ENCODE data around the gene NUMB.

GRCh38 chr14:73263606-73264005 lies 194.7 kb downstream of the NUMB start:
- TF ChIP-seq POLR2A (IDR thresholded peaks at IDR 0.05; ENCODE audit: low read length): no peak
- no peak for TF ChIP-seq GATA1 (IDR thresholded peaks at IDR 0.05; ENCODE audit: low read depth, low read length)

Measured in erythroblast (primary cell).